Stomach (tissue), 9 donors: ENCODE measurements around the gene SF3B2. TPM values are rescaled to one million over a fixed set of nuclear protein-coding genes. Genes with fewer than 3 reads are reported as not detected.

Experiments used
- DNase-seq, 2 donors: peaks; one replicate each; pipeline versions ENCODE4 v3.0.0 to v3.0.0-alpha.2; 2013 to 2019
- H3K27ac ChIP-seq, 5 donors: fragments of 200-600 bp in 4 of 5; sonication (generic) in 4 of 5; one replicate each; pipeline ENCODE4 v1.5.1; 2013 to 2019; ENCODE audit warnings: mild to moderate bottlenecking in 1 of 5, moderate library complexity in 1 of 5
- H3K27me3 ChIP-seq, 3 donors: fragments of 200-600 bp; sonication (generic); one replicate each; pipeline ENCODE4 v1.5.1; 2017 to 2019; ENCODE audit warnings: mixed run types in 1 of 3
- H3K36me3 ChIP-seq, 4 donors: fragments of 200-600 bp; sonication (generic); 1 replicate in 3 of 4; 2 replicates in 1 of 4; pipeline ENCODE4 v1.5.1; 2016 to 2019
- H3K4me1 ChIP-seq, 4 donors: fragments of 200-600 bp; sonication (generic); one replicate each; pipeline ENCODE4 v1.5.1; 2016 to 2019
- H3K4me3 ChIP-seq, 4 donors: fragments of 200-600 bp; sonication (generic) in 3 of 4; one replicate each; pipeline ENCODE4 v1.5.1; 2016 to 2019; ENCODE audit warnings: mild to moderate bottlenecking in 1 of 4
- H3K9me3 ChIP-seq, 4 donors: fragments of 200-600 bp; sonication (generic); one replicate each; pipeline ENCODE4 v1.5.1; 2016 to 2019
- EP300 ChIP-seq: sonication (generic); formaldehyde crosslinking; IDR thresholded peaks from one replicate; pipeline ENCODE4 v1.6.1; 2017; ENCODE audit warnings: antibody characterized with exemption
- POLR2A ChIP-seq, 4 donors: fragments of 450-650 bp; IDR thresholded peaks; one replicate each; pipeline ENCODE4 v1.6.1; 2016; ENCODE audit warnings: antibody characterized with exemption in 4 of 4, control low read depth in 2 of 4, mild to moderate bottlenecking in 1 of 4, moderate library complexity in 1 of 4
- POLR2AphosphoS5 ChIP-seq, 3 donors: sonication (generic); formaldehyde crosslinking; IDR thresholded peaks; one replicate each; pipeline ENCODE4 v1.6.1; 2016; ENCODE audit warnings: antibody characterized with exemption in 3 of 3
- WGBS, 5 donors: extraction: QIAGEN DNeasy Blood & Tissue Kit in 3 of 5; methylation state at CpG; one replicate each; pipeline versions ENCODE4 v1.1.5 to v1.1.7; 2013 to 2018; 5-methylcytosine and 5-hydroxymethylcytosine counted together
- intact Hi-C: fragments of 100-400 bp; cut with DNase I; formaldehyde crosslinking; loops from one replicate; pipeline ENCODE4 v1.15.1; 2023; ENCODE audit warnings: low total_unique reads
- polyA plus RNA-seq, 3 donors: library from polyadenylated mRNA; stranded (reverse); fragments of 200-250 nt; gene quantifications; one replicate each; pipeline ENCODE4 v1.2.3, GENCODE V29; 2013
- total RNA-seq, 5 donors: library from RNA; depleted of rRNA; stranded (reverse); fragments of >200 nt; gene quantifications; one replicate each; pipeline versions ENCODE4 v1.1.0 to v1.2.3, GENCODE V29; 2014 to 2016
- TF ChIP-seq, protein P1 (sequence below), 7 experiments: fragments of 450-650 bp in 4 of 7; fragments of 200-600 bp in 3 of 7; sonication (generic) in 3 of 7; IDR thresholded peaks; one replicate each; pipeline ENCODE4 v1.5.1; 2016 to 2019; ENCODE audit warnings: antibody characterized with exemption in 7 of 7, control low read depth in 2 of 7, mild to moderate bottlenecking in 1 of 7
- donor health status: healthy with polysubstance abuse.
- donor health status: Bipolar disorder and iron deficiency.
- donor health status: healthy.

The SF3B2 gene
- total and polyA plus RNA-seq, 8 donors = 52.7 to 366 (median 108) TPM

DNA sequence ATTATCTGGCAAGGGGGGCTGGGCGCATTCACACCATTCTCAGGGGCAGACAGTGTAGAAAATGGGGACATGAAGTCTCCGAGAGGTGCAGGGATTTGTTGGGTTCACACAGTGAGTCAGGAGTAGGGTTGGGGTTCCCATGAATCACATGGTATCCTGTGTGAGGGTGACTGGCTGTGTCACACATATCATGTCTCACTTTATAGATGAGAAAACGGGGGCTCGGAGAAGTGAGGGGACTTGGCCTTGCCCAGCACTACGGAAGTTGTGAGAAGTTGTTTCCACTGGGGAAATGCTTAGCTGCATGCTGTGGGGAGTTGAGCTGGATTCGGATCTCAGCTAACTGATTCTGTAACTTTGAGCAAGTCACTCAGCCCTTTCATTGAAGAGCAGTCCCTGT lies 7.4 kb upstream of the SF3B2 start:
- no peaks in the 10 kb centered on the region for H3K9me3 ChIP-seq
- intact Hi-C loops = no loop called here
- 56 to 67% (median 62%) methylated on average over 6 of the region's 6 CpGs for WGBS, 5 donors
- H3K4me3 ChIP-seq = no peak overlapping the region
- DNase-seq = no peak
- no peaks in the 10 kb centered on the region for H3K36me3 ChIP-seq
- H3K27me3 ChIP-seq = peaks cover 0 to 35% (median 19%) of the 10 kb centered on the region in 3 donors
- peaks cover 13 to 17% (median 16%) of the 10 kb centered on the region in 4 donors for H3K4me1 ChIP-seq
- no peak overlapping the region for H3K27ac ChIP-seq
- TF ChIP-seq EP300 (no peak), POLR2AphosphoS5 (IDR thresholded peaks at IDR 0.05) (no peak), POLR2A (IDR thresholded peaks at IDR 0.05) (no peak)
- TF ChIP-seq, protein P1, sequence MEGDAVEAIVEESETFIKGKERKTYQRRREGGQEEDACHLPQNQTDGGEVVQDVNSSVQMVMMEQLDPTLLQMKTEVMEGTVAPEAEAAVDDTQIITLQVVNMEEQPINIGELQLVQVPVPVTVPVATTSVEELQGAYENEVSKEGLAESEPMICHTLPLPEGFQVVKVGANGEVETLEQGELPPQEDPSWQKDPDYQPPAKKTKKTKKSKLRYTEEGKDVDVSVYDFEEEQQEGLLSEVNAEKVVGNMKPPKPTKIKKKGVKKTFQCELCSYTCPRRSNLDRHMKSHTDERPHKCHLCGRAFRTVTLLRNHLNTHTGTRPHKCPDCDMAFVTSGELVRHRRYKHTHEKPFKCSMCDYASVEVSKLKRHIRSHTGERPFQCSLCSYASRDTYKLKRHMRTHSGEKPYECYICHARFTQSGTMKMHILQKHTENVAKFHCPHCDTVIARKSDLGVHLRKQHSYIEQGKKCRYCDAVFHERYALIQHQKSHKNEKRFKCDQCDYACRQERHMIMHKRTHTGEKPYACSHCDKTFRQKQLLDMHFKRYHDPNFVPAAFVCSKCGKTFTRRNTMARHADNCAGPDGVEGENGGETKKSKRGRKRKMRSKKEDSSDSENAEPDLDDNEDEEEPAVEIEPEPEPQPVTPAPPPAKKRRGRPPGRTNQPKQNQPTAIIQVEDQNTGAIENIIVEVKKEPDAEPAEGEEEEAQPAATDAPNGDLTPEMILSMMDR (IDR thresholded peaks at IDR 0.05) = no peak

DNA sequence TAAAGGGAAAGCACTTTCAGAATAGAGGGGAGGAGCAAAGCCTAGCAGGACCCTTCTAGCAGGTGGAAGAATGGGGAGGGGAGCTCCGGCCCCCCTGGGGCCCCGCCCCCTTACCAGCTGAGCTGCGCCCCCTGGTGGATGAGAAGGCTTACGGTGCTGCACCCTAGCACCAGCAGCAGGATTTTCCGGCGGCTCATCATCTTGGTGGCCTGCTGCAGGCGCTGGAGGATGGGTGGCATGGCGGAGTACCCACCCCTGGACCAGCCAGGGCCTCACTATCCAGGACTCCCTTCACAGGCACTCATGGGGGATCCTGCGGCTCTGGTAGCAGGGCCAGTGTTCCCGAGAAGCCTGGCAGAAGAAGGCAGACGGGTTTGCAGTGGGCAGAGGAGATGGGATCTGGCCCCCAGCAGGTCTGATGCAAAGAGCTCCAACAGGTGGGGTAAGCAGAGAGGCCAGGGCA lies 7.0 kb upstream of the SF3B2 start:
- TF ChIP-seq POLR2AphosphoS5 (IDR thresholded peaks at IDR 0.05) (no peak), EP300 (no peak), POLR2A (IDR thresholded peaks at IDR 0.05) (no peak)
- TF ChIP-seq, protein P1 (IDR thresholded peaks at IDR 0.05) = peak in 5 of 7 experiments; percentile 44 to 95 (median 85)
- Histone ChIP-seq H3K9me3 (no peaks in the 10 kb centered on the region), H3K36me3 (no peaks in the 10 kb centered on the region), H3K4me3 (no peak overlapping the region), H3K27me3 (peaks cover 0 to 37% (median 19%) of the 10 kb centered on the region in 3 donors), H3K4me1 (peaks cover 13 to 17% (median 16%) of the 10 kb centered on the region in 4 donors), H3K27ac (no peak overlapping the region)
- peak; percentile 82 to 89 for DNase-seq
- intact Hi-C loops = no loop called here
- WGBS, 5 donors = 2 to 29% (median 15%) methylated on average over 2 to 11 of the region's 11 CpGs

DNA sequence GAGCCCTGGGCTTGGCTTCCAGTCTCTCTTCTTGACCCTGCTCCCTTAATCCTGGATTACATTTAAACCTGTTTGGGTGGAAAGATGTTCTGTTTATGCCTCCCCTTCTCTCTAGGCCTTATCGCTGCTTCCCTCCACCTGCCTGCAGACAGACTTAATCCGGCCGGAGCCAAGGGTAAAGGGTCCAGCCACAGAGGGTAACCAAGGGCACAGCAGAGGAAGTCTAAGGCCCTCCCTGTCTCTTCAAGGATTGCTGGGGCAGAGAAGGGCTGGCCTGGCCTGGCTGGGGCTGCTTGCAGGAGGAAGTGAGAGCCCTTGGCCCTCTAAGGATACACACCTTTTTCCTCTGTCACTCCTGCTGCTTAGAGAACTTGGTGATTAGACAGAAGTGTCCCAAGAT lies 5.3 kb upstream of the SF3B2 start:
- 87 to 100% (median 89%) methylated on average over 3 of the region's 3 CpGs for WGBS, 5 donors
- TF ChIP-seq, protein P1 (IDR thresholded peaks at IDR 0.05) = no peak
- TF ChIP-seq POLR2AphosphoS5 (IDR thresholded peaks at IDR 0.05) (no peak), POLR2A (IDR thresholded peaks at IDR 0.05) (no peak), EP300 (no peak)
- Histone ChIP-seq H3K4me3 (no peak overlapping the region), H3K9me3 (no peaks in the 10 kb centered on the region), H3K27me3 (peaks cover 0 to 37% (median 19%) of the 10 kb centered on the region in 3 donors), H3K4me1 (peaks cover 20 to 28% (median 27%) of the 10 kb centered on the region in 4 donors), H3K36me3 (no peaks in the 10 kb centered on the region), H3K27ac (no peak overlapping the region)
- intact Hi-C loops = no loop called here
- no peak for DNase-seq

DNA sequence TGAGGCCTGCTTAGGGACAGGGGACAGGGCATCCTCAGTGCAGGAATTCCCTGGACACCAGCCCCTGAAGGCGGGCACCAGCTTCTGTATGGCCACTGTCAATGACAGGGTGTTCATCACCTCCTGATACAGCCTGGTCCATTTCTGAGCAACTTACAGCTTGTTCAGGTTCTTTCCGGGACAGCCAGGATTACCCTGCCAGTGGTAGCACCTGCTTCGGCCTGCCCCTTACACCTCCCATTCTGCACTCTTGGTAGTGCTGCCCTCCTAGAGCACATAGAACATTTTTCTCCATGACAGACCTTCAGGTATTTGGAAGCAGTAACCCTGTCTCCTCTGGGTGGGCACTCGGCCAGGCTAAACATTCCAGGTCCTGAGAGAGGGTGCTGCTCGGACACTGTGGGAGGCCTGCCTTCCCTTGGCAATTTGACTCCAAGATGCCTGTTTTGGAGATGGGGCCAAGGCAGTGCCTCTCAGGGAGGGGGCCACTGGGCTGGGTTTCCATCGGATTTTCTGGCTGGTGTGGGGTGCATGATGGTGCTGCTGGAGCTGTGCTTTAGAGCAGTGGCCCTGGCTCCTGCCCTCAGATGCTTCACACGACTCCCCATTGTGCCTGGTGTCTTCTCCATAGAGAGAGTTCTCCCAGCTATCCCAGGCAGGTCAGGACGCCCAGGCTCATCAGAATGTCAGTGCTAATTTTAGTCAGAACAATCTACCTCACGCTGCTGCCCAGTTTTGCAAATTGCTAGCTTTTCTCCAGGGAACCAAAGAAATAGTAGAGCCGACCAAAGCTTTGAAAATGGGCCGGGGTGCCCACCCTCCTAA lies 4.4 kb upstream of the SF3B2 start:
- TF ChIP-seq POLR2A (IDR thresholded peaks at IDR 0.05) (no peak), POLR2AphosphoS5 (IDR thresholded peaks at IDR 0.05) (no peak), EP300 (no peak)
- TF ChIP-seq, protein P1 (IDR thresholded peaks at IDR 0.05) = no peak
- Histone ChIP-seq H3K9me3 (no peaks in the 10 kb centered on the region), H3K4me1 (peaks cover 20 to 30% (median 27%) of the 10 kb centered on the region in 4 donors), H3K4me3 (no peak overlapping the region), H3K36me3 (no peaks in the 10 kb centered on the region), H3K27ac (no peak overlapping the region), H3K27me3 (peaks cover 0 to 37% (median 19%) of the 10 kb centered on the region in 3 donors)
- DNase-seq = no peak
- WGBS, 5 donors = 74 to 85% (median 75%) methylated on average over 9 to 11 of the region's 11 CpGs
- intact Hi-C loops = no loop called here
